T-helper 9 cell (primary cell): ENCODE data around the gene CNMD.
"Not testable (repeated sequence)": the region's sequence is repeated elsewhere in the genome, so short reads cannot be mapped to it uniquely, and the experiment has no call there.

Experiments
- DNase-seq: peaks from one replicate; pipeline ENCODE4 v3.0.0-alpha.2; 2020

The CNMD gene

GRCh38 chr13:52743988-52744387 is 4.4 kb upstream of the CNMD start:
- no peak for DNase-seq

GRCh38 chr13:52743569-52743968 is 3.9 kb upstream of the CNMD start:
- no peak for DNase-seq

- no peak for DNase-seq
These were observed 727 bp downstream of the CNMD start for GRCh38 chr13:52738719-52739467.

- no peak for DNase-seq
These were observed 1.7 kb downstream of the CNMD start for GRCh38 chr13:52737965-52738364.

GRCh38 chr13:52737451-52737850 is 2.2 kb downstream of the CNMD start:
- DNase-seq: no peak

- DNase-seq: no peak
These were observed 2.7 kb downstream of the CNMD start for GRCh38 chr13:52736891-52737290.

- DNase-seq: no peak
These were observed 5.5 kb downstream of the CNMD start for GRCh38 chr13:52734075-52734623.

- no peak for DNase-seq
These were observed 13.4 kb downstream of the CNMD start for GRCh38 chr13:52726258-52726657.

GRCh38 chr13:52725302-52725701 is 14.3 kb downstream of the CNMD start:
- DNase-seq: no peak

GRCh38 chr13:52723181-52723580 is 16.4 kb downstream of the CNMD start:
- DNase-seq: no peak

GRCh38 chr13:52721356-52721755 is 18.3 kb downstream of the CNMD start:
- DNase-seq: not testable (repeated sequence)

- DNase-seq: not testable (repeated sequence)
These were observed 18.7 kb downstream of the CNMD start for GRCh38 chr13:52720904-52721303.

GRCh38 chr13:52713894-52714293 is 25.7 kb downstream of the CNMD start:
- no peak for DNase-seq

- no peak for DNase-seq
These were observed 27.2 kb downstream of the CNMD start for GRCh38 chr13:52712385-52712784.

GRCh38 chr13:52711286-52711685 is 28.3 kb downstream of the CNMD start:
- DNase-seq: no peak

- not testable (repeated sequence) for DNase-seq
These were observed 31.4 kb downstream of the CNMD start for GRCh38 chr13:52708266-52708665.

- no peak for DNase-seq
These were observed 32.2 kb downstream of the CNMD start for GRCh38 chr13:52707375-52707774.

- no peak for DNase-seq
These were observed 33.5 kb downstream of the CNMD start for GRCh38 chr13:52706081-52706480.

GRCh38 chr13:52703482-52703881 is 36.1 kb downstream of the CNMD start:
- DNase-seq: no peak

GRCh38 chr13:52701728-52702465 is 37.7 kb downstream of the CNMD start:
- no peak for DNase-seq

- DNase-seq: no peak
These were observed 43.1 kb downstream of the CNMD start for GRCh38 chr13:52696566-52696965.

- DNase-seq: no peak
These were observed 43.8 kb downstream of the CNMD start for GRCh38 chr13:52695856-52696255.

- DNase-seq: no peak
These were observed 53.2 kb downstream of the CNMD start for GRCh38 chr13:52686376-52686775.

- DNase-seq: not testable (repeated sequence)
These were observed 53.8 kb downstream of the CNMD start for GRCh38 chr13:52685806-52686205.
